GM21576 (cell line): Measurements from ENCODE around the gene CLEC2D.
A peak's percentile ranks its signal among the peaks of the same experiment; 100 is the strongest.
"Not testable (repeated sequence)": the region's sequence is repeated elsewhere in the genome, so short reads cannot be mapped to it uniquely, and the experiment has no call there.

Experiments
- ATAC-seq: cut with Tn5 transposase; IDR thresholded peaks from one replicate; pipeline ENCODE4 v1.9.1; 2021; ENCODE audit warnings: mild to moderate bottlenecking, moderate library complexity; ENCODE audit not compliant: unreplicated experiment

The CLEC2D gene

DNA sequence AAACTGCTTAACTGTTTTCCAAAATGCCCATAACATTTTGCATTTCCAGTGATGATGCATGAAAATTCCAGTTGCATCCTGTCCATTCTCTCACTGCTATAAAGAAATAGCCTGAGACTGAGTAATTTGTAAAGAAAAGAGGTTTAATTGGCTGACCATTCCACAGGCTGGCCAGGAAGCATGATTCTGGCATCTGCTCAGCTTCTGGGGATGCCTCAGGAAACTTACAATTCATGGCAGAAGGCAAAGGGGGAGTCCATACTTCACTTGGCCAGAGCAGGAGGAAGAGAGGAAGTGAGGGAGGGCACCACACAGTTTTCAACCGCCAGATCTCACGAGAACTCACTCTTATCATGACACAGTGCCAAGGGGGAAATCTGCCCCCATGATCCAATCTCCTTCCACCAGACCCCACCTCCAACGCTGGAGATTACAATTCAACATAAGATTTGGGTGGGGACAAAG, 18.2 kb upstream of the CLEC2D start:
- no peak for ATAC-seq

DNA sequence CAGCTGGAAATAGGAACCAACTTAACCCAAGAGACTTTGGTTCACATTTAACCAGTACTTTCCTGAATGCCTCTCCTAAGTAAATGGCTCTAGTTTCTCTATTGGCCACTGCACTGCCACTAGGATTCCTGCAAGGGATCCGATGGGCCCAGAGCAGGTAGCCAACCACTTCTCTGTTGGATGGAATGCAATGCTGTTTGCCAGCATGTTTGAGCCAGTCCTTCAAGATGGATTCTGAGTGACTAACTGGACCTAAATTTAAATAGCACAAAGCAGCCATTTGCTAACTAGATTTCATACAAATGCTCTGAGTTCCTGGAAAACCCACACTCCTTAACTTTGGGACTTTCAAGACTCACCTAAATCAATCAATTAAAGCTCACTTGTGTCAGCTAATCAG, 9.5 kb upstream of the CLEC2D start:
- ATAC-seq: no peak

DNA sequence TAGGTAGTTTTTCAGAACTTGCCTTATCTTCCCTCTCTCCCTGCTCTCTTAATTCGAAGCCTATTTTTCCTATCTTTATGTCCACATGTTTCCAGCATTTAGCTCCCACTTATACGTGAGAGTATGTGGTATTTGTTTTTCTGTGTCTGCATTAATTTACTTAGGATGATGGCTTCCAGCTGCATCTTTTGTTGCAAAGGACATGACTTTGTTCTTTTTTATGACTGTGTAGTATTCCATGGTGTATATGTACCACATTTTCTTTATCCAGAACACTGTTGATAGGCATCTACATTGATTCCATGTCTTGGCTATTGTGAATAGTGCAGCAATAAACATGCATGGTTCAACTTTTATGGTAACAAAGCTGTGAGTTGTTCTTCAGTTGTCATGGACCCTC, 7.8 kb upstream of the CLEC2D start:
- no peak for ATAC-seq

DNA sequence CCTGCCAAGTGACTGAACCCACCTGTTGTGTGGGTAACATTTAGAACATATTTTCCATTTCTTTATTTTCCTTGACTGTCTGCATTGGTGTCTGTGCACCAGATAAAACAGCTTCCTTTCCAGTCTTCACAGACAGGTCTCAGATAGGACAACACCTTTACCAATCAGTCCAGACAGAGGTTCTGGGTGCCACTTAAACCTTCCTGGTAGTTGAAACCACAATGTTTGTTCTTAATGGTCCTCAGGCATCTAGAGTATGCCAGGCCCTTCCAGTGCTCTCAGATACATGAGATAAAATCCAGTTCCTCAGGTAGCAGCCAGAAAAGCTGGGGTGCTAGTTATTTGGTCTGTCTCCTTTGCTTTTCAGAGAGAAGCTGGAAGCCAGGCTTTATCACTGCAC, 7.0 kb upstream of the CLEC2D start:
- no peak for ATAC-seq

DNA sequence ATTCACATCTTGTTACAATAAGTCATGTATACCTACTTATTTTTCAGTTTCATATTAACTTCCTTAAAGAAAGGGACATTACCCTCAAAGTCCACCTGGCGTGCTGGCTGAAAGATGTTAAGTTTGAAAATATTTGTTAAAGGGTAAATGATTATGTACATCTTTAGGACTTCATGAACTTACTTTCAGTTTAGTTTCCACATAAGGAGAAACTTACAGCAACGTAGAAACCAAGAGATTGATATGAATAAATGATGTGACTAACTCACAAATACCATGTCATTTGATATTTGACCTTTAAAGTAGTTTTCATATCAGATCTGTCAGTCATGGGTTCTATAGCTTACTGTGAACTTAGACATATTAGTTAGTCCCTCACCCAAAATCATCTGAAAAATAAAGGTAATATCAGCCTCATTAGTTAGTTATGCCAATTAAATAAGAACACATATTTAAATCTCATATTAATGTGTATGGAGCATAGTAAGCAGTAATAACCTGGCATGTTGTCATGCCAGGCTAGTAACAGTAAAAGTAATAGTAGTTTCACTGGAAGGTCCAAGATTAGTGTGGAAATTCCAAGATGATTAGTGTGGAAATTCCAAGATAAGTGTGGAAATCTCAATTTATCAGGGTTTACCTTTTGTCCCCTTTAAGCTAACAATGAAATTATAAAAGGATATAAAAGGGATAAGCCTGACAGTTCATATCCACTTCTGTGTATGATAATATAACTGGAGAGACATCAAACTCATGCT, 1.9 kb upstream of the CLEC2D start:
- ATAC-seq: peak; percentile 48

DNA sequence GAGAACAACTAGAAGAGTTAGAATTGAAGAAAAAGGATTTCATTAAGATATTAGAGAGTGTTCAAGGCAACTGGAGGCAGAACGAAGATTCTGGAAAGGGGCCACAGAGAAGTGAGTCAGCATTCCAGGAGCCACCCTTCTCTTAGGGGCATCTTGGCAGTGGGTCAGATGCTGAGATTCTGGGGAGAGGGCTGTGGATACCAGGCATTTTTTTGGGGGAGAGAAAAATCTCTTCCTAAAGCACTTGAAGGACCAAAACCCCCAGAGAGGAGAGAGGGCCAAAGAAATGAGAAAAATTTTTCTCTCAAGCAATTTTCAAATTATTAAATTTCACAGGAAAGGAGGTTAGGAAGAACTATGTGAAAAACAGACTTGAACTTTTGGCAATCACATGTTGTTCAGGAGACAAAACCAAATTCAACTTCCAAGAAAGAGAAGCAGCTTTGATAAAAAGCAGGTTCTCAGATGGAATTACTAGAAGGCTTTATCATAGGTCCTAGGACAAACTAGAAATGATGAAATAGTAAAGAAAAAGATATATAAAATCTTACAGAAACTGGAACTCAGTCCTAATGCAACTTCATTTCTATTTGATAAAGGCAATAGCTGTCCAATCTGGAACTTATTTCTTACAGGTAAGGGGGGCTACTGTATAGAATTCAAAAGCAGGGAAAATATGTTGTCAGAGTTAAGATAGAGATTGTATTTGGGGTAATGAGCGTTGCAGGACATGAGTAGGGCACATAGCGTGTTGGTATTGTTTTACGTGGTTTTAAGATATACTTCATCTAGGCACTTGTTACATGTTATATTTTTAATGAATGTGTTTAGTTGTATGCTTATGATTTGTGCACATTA, 1.1 kb upstream of the CLEC2D start:
- no peak for ATAC-seq

DNA sequence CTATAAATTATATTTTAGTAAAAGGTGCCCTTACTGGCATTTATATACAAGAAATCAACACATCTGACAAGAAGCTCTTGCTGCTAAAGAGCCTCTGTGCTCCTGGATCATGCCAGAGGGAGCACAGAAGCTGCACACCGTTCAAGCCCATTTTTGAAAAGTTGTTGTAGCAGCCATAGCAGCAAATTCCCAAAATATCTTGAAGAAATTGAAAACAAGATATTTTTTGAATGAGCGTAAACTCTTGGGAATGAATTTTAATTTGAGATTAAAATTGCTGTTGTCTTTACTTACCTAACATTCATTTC, 540 bp upstream of the CLEC2D start:
- ATAC-seq: no peak

DNA sequence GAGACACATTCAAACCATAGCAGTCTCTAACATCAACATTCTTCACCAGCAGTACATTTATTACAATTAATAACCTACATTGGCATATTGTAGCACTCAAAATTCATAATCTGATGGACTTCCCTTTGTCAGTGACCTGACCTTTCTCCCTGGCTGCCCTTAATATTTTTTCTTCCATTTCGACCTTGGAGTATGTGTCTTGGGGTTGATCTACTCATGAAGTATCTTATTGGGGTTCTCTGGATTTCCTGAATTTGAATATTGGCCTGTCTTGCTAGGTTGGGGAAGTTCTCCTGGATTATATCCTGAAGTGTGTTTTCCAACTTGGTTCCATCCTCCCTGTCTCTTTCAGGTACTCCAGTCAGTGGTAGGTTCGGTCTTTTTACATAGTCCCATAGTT, 2.8 kb downstream of the CLEC2D start:
- not testable (repeated sequence) for ATAC-seq

DNA sequence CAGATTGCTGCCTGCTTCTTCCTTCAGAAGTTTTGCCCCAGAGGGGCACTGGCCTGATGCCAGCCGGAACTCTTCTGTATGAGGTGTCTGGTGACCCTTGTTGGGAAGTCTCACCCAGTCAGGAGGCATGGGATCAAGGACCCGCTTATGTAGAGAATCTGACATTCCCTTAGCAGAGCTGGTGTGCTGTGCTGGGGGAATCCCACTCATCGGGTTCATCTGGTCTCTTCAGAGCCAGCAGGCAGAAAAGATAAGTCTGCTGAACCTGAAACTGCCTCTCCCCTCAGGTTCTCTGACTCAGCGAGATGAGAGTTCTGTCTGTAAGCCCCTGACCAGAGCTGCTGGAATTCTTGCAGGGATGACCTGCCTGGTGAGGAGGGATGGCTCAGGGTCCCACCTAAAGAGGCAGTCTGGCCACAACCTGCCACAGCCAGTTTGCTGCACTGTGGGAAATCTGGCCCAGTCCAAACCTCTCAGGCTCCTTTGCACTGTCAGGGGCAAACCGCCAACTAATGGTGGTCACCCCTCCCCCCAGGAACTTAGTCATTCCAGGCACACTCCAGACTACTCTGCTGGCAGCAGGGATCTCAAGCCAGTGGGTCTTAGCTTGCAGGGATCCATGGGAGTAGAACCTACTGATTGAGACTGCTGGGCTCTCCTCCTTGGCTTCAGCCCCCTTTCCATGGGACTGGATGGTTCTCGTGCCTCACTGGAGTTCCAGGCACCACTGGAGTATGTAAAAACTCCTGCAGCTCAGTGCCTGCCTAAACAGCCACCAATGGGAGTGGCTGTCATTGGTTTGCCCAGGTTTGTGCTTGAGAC, 4.1 kb downstream of the CLEC2D start:
- peak; percentile 36 for ATAC-seq

DNA sequence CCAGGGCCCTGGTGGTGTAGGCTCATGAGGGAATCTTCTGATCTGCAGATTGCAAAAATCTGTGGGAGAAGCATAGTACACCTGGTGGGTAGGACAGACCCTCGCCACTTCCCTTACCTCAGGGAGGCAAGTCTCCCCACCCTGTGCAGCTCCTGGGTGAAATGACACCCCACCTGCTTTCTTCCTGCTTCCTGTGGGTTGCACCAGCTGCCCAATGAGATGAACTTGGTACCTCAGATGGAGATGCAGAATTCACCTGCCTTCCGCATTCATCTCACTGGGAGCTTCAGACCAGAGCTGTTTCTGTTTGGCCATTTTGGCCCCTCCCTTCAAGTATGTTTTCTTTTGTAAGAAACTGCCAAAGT, 4.7 kb downstream of the CLEC2D start:
- ATAC-seq: peak; percentile 28

DNA sequence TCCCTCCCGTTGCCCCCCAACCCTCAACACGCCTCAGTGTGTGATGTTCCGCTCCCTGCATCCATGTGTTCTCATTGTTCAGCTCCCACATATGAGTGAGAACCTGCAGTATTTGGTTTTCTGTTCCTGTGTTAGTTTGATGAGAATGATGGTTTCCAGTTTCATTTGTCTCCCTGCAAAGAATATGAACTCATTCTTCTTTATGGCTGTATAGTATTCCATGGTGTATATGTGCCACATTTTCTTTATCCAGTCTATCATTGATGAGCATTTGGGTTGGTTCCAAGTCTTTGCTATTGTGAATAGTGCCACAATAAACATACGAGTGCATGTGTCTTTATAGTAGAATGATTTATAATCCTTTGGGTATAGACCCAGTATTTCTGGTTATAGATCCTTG, 13.0 kb downstream of the CLEC2D start:
- not testable (repeated sequence) for ATAC-seq

DNA sequence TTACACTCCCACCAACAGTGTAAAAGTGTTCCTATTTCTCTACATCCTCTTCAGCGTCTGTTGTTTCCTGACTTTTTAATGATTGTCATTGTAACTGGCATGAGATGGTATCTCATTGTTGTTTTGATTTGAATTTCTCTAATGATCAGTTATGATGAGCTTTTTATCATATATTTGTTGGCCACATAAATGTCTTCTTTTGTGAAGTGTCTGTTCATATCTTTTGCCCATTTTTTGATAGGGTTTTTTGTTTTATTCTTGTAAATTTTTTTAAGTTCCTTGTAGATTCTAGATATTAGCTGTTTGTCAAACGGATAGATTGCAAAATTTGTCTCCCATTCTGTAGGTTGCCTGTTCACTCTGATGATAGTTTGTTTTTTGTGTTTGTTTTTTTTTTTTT, 13.4 kb downstream of the CLEC2D start:
- not testable (repeated sequence) for ATAC-seq

DNA sequence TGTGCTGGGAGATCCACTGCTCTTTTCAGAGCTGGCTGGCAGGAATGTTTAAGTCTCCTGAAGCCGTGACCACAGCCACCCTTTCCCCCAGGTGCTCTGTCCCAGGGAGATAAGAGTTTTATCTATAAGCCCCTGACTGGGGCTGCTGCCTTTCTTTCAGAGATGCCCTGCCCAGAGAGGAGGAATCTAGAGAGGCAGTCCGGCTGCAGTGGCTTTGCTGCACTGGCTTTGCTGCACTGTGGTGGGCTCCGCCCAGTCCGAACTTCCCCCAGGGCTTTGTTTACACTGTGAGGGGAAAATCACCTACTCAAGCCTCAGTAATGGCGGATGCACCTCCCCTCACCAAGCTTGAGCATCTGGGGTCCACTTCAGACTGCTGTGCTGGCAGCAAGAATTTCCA, 15.9 kb downstream of the CLEC2D start:
- not testable (repeated sequence) for ATAC-seq

DNA sequence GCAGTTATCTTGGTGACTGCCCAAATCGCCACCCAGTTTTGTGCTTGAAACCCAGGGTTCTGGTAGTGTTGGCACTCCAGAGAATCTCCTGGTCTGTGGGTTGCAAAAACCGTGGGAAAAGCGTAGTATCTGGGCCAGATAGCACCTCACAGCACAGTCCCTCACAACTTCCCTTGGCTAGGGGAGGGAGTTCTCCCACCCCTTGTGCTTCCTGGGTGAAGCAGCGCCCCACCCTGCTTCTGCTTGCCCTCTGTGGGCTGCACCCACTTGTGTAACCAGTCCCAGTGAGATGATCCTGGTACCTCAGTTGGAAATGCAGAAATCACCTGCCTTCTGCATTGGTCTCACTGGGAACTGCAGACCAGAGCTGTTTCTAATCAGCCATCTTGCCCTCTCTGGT, 16.4 kb downstream of the CLEC2D start:
- no peak for ATAC-seq

DNA sequence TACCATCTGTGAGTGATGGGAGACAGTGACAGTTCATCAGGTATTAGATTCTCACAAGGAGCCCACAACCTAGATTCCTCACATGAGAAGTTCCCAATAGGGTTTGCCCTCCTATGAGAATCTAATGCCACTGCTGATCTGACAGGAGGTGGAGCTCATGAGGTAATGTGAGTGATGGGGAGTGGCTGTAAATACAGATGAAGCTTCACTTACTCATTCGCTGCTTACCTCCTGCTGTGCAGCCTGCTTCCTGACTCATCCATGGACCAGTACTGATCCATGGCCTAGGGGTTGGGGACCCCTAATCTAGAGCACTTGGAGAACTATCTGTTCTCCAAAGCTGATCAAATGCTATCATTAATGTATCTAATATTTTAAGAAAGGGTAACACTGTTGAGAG, 17.7 kb downstream of the CLEC2D start:
- ATAC-seq: no peak

DNA sequence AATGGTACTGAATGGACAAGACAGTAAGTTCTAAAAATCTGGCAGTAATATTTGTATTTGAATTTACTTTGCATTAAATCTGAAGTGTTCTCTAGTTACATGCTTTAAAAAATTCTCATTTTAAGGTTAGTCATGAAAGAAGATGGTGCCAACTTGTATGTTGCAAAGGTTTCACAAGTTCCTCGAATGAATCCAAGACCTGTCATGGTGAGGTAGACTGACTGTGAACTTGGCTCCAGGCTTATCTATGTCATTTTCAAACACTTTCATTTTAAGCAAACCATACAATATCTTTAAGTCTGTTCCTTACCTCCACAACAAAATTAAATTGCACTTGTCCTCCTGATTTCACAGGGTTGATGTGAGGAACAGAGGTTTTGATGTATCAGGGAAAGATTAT, 23.4 kb downstream of the CLEC2D start:
- no peak for ATAC-seq

DNA sequence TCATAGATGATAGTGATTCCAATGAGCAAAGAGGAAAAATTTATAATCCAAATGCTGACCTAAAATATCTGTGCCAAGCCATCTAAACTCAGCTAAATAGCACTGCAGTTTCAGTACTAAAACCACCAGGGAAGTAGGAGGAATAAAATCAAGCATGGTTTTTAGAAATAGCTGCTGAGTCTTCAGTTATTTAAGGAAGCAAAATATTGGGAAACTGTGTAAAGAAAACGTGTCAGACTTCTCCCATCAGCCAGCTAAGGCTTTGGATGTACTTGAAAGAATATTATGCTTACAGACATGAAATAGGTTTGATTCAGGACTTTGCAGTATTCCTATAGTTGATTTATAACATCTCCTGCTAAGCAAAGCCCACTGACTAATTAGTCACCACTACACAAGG, 24.7 kb downstream of the CLEC2D start:
- ATAC-seq: no peak

DNA sequence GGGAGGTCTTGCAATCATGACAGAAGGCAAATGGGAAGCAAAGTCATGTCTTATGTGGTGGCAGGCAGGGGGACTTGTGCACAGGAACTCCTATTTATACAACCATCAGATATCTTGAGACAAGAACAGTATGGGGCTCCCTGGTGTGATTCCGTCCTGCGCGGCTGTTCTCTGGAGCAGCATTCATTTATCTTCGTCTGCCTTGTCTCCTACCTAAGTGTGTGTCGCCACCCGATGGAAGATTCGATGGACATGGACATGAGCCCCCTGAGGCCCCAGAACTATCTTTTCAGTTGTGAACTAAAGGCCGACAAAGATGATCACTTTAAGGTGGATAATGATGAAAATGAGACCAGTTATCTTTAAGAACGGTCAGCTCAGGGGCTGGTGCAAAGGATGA, 25.6 kb downstream of the CLEC2D start:
- not testable (repeated sequence) for ATAC-seq

DNA sequence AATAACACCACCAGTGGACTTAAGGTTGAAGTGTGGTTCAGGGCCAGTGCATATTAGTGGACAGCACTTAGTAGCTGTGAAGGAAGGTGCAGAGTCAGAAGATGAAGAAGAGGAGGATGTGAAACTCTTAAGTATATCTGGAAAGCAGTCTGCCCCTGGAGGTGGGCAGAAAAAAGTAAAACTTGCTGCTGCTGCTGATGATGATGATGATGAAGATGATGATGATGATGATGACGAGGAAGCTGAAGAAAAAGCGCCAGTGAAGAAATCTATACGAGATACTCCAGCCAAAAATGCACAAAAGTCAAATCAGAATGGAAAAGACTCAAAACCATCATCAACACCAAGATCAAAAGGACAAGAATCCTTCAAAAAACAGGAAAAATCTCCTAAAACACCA, 26.1 kb downstream of the CLEC2D start:
- not testable (repeated sequence) for ATAC-seq

DNA sequence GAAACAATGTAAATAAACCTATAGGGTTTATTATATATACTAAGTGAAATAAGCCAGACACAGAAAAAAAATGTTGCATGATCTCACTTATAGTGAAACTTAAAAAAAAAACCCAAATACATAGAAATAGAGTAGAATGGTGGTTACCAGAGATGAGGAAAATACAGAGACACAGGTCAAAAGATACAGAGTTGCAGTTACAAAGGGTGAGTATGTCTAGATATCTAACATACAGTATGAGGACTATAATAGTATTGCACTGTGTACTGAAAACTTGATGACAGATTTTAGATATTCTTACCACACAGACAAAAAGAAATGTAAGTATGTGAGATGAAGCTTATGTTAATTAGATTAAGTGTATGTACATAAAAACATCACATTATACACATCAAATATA, 28.1 kb downstream of the CLEC2D start:
- ATAC-seq: no peak

DNA sequence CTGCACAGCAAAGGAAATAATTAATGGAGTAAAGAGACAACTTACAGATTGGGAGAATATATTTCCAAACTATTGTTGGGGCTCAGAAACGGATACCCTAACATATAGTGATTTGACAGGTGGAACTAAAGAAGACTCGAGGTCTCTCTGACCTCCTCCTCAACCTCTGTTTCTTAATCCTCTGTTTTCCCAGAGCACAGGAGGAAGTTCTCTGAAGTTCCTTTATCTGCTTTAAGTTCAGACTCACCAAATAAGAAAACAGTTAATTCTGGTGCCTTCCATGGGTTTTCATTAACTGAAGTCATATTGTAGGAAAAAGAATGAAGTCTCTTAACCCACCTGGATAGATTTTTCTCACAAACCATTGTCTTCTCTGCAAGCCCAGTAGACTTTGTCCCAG, 29.2 kb downstream of the CLEC2D start:
- ATAC-seq: no peak
